Fibroblast of skin of back (primary cell): ENCODE measurements around the gene ITPR3.
A peak's percentile ranks its signal among the peaks of the same experiment; 100 is the strongest.

Experiments used
- DNase-seq: peaks from one replicate; pipeline ENCODE4 v3.0.0-alpha.2; 2013

Gene ITPR3

GRCh38 chr6:33740204-33740608 is 119.1 kb downstream of the ITPR3 start:
- DNase-seq: no peak

GRCh38 chr6:33740794-33741193 is 119.7 kb downstream of the ITPR3 start:
- DNase-seq: no peak

GRCh38 chr6:33742092-33742491 is 121.0 kb downstream of the ITPR3 start:
- peak; percentile 23 for DNase-seq

GRCh38 chr6:33742837-33743236 is 121.7 kb downstream of the ITPR3 start:
- DNase-seq: no peak

- DNase-seq: peak; percentile 69
Observed at GRCh38 chr6:33744001-33744848, 123.1 kb downstream of the ITPR3 start.

GRCh38 chr6:33744895-33745546 is 123.9 kb downstream of the ITPR3 start:
- DNase-seq: no peak

GRCh38 chr6:33745548-33745947 is 124.4 kb downstream of the ITPR3 start:
- DNase-seq: peak; percentile 8
